HepG2 (cell line): Measurements from ENCODE around the gene OSBPL1A. TPM values are rescaled to one million over a fixed set of nuclear protein-coding genes. Genes with fewer than 3 reads are reported as not detected.

Source experiments
- ATAC-seq: fragments of 200-7000 bp; cut with Tn5 transposase; 3 replicates; pipeline ENCODE4 v1.9.1; 2020; ENCODE audit warnings: mild to moderate bottlenecking, moderate library complexity
- BruUV-seq: library from RNA; stranded (reverse); fragments of 400-500 nt; replicated peaks from 2 replicates; lab custom pipeline; 2021; lab: Mats Ljungman, UMichigan
- CTCF ChIA-PET: fragments of 300-600 bp; formaldehyde crosslinking; extraction: SDS; loops from one replicate; lab custom pipeline; 2021; ENCODE audit warnings: low total read pairs, inconsistent platforms, low intra/inter-chr PET ratio; lab: Yijun Ruan, JAX
- POLR2A ChIA-PET: fragments of 350-600 bp; sonication (Branson Sonifier 250); formaldehyde crosslinking; loops from one replicate; lab custom pipeline; 2020; ENCODE audit warnings: antibody characterized with exemption, inconsistent platforms; lab: Yijun Ruan, JAX
- DNase-seq: peaks from one replicate; pipeline ENCODE4 v3.0.0-alpha.2; 2015; ENCODE audit warnings: low spot score
- FAIRE-seq: peaks from 3 replicates; lab custom pipeline; 2011; peaks lifted over from hg19 to GRCh38; lab: Jason Lieb, UNC
- H2AFZ ChIP-seq: one replicate; pipeline ENCODE4 v1.6.1; 2011; ENCODE audit warnings: low read length, inconsistent platforms
- H3K27ac ChIP-seq: fragments of 300-600 bp; 3 replicates; pipeline ENCODE4 v1.8.0; 2011; ENCODE audit warnings: mixed run types, mild to moderate bottlenecking, mixed read lengths, low read length, inconsistent platforms; ENCODE audit not compliant: insufficient read depth; ENCODE audit errors: extremely low read length
- H3K27me3 ChIP-seq, 2 experiments: fragments of 200-600 bp in 1 of 2; 2 replicates in 1 of 2; 3 replicates in 1 of 2; pipeline versions ENCODE4 v1.6.0 to v1.8.0; 2011; ENCODE audit warnings: low read length in 2 of 2, mild to moderate bottlenecking in 2 of 2, moderate library complexity in 2 of 2, inconsistent platforms in 1 of 2; ENCODE audit not compliant: insufficient read depth in 2 of 2, control insufficient read depth in 1 of 2
- H3K36me3 ChIP-seq, 2 experiments: fragments of 200-600 bp in 1 of 2; replicated peaks in 1 of 2; 2 replicates in 1 of 2; 3 replicates in 1 of 2; pipeline versions ENCODE4 v1.5.1 to v1.8.0; 2011; ENCODE audit warnings: low read length in 2 of 2, inconsistent platforms in 1 of 2; ENCODE audit not compliant: insufficient read depth in 2 of 2, control insufficient read depth in 1 of 2
- H3K4me1 ChIP-seq: 2 replicates; pipeline ENCODE4 v1.5.1; 2012; ENCODE audit warnings: low read length, inconsistent platforms; ENCODE audit not compliant: insufficient read depth
- H3K4me2 ChIP-seq: 2 replicates; pipeline ENCODE4 v1.6.0; 2011; ENCODE audit warnings: low read depth, low read length, inconsistent platforms
- H3K4me3 ChIP-seq, 3 experiments: fragments of 200-600 bp in 1 of 3; sonication (generic), shearing (Covaris generic) in 1 of 3; replicated peaks in 1 of 3; 2 replicates each; pipeline ENCODE4 v1.5.1; 2011 to 2016; ENCODE audit warnings: low read length in 3 of 3, inconsistent platforms in 2 of 3, low read depth in 2 of 3, mild to moderate bottlenecking in 2 of 3, control low read depth in 1 of 3, mixed read lengths in 1 of 3; ENCODE audit not compliant: insufficient read depth in 1 of 3
- H3K79me2 ChIP-seq: one replicate; pipeline ENCODE4 v1.6.1; 2011; ENCODE audit warnings: low read length, inconsistent platforms; ENCODE audit not compliant: insufficient read depth
- H3K9ac ChIP-seq: 2 replicates; pipeline ENCODE4 v1.6.0; 2011; ENCODE audit warnings: mild to moderate bottlenecking, low read depth, low read length, inconsistent platforms; ENCODE audit not compliant: insufficient read depth
- H3K9me3 ChIP-seq: 2 replicates; pipeline ENCODE4 v1.5.1; 2012; ENCODE audit warnings: mild to moderate bottlenecking, low read length
- H4K20me1 ChIP-seq: 2 replicates; pipeline ENCODE4 v1.6.0; 2011; ENCODE audit warnings: inconsistent platforms, mild to moderate bottlenecking, low read length, moderate library complexity; ENCODE audit not compliant: insufficient read depth
- BCL6 ChIP-seq: IDR thresholded peaks from 2 replicates; pipeline ENCODE4 v1.6.1; 2016; ENCODE audit warnings: missing genetic modification reagents, missing compliant biosample characterization
- CBFB ChIP-seq: sonication (generic); formaldehyde crosslinking; IDR thresholded peaks from 2 replicates; pipeline ENCODE4 v1.4.0; 2020; ENCODE audit warnings: missing genetic modification reagents
- IRF2 ChIP-seq: IDR thresholded peaks from 2 replicates; pipeline ENCODE4 v1.6.1; 2018; ENCODE audit warnings: missing genetic modification reagents, missing compliant biosample characterization
- ISL2 ChIP-seq: sonication (generic); formaldehyde crosslinking; IDR thresholded peaks from 2 replicates; pipeline ENCODE4 v1.5.0; 2020; ENCODE audit warnings: missing genetic modification reagents
- KLF13 ChIP-seq: sonication (generic); formaldehyde crosslinking; IDR thresholded peaks from 2 replicates; pipeline ENCODE4 v1.4.0; 2020; ENCODE audit warnings: mild to moderate bottlenecking, missing genetic modification reagents
- NPAS2 ChIP-seq: sonication (generic); formaldehyde crosslinking; IDR thresholded peaks from 2 replicates; pipeline ENCODE4 v1.8.0; 2022; ENCODE audit warnings: mild to moderate bottlenecking, missing genetic modification reagents, borderline replicate concordance
- ZNF138 ChIP-seq: sonication (generic); formaldehyde crosslinking; IDR thresholded peaks from 2 replicates; pipeline ENCODE4 v1.5.0; 2020; ENCODE audit warnings: mild to moderate bottlenecking, low read depth, missing genetic modification reagents
- ZNF782 ChIP-seq: sonication (generic); formaldehyde crosslinking; IDR thresholded peaks from 2 replicates; pipeline ENCODE4 v1.4.0; 2020; ENCODE audit warnings: missing genetic modification reagents, mild to moderate bottlenecking, borderline replicate concordance
- WGBS: methylation state at CpG from one replicate; pipeline ENCODE4 v1.1.6; 2017; ENCODE audit warnings: low lambda C conversion rate; 5-methylcytosine and 5-hydroxymethylcytosine counted together
- in situ Hi-C: cut with HindIII; loops from 2 replicates; pipeline ENCODE4 v1.10.0; 2017; ENCODE audit warnings: low pct_unique_long_range_greater_than_20kb; ENCODE audit not compliant: extremely low pct_ligation_motif_present
- intact Hi-C: fragments of 100-400 bp; cut with micrococcal nuclease; formaldehyde crosslinking; loops from one replicate; pipeline ENCODE4 v1.10.0; 2022; ENCODE audit not compliant: unreplicated experiment
- polyA plus RNA-seq, 8 experiments: library from polyadenylated mRNA; depleted of rRNA in 3 of 8; stranded (reverse) in 7 of 8; unstranded in 1 of 8; fragments of >200 nt; fragmentation: Illumina TruSeq in 4 of 8; extraction: Trizol in 4 of 8; gene quantifications; 2 replicates each; pipeline versions ENCODE4 v1.2.1 to v1.2.3, GENCODE V29; 2011 to 2016; ENCODE audit warnings: low read depth in 4 of 8, missing spikeins in 1 of 8, mixed read lengths in 1 of 8; ENCODE audit not compliant: insufficient read depth in 1 of 8
- total RNA-seq, 5 experiments: library from RNA; depleted of rRNA; stranded (reverse); fragments of >200 nt; fragmentation: Illumina TruSeq; extraction: Trizol; gene quantifications; 2 replicates each; pipeline ENCODE4 v1.2.3, GENCODE V29; 2016; ENCODE audit warnings: low read depth in 1 of 5
- TF ChIP-seq, protein P1 (sequence below): sonication (generic); formaldehyde crosslinking; IDR thresholded peaks from 2 replicates; pipeline ENCODE4 v1.4.0; 2020; ENCODE audit warnings: missing genetic modification reagents
- TF ChIP-seq, protein P2 (sequence below): sonication (generic); formaldehyde crosslinking; IDR thresholded peaks from 2 replicates; pipeline ENCODE4 v1.4.0; 2020; ENCODE audit warnings: missing genetic modification reagents
- TF ChIP-seq, protein P3 (sequence below): fragments of 450-650 bp; IDR thresholded peaks from 2 replicates; pipeline ENCODE4 v1.6.1; 2017

Gene OSBPL1A
- total and polyA plus RNA-seq, 2 of the 13 experiments (the other 11 are each of a cell fraction or from before 2014, with no cell fraction given), result 0.02 TPM; not detected in 1

DNA sequence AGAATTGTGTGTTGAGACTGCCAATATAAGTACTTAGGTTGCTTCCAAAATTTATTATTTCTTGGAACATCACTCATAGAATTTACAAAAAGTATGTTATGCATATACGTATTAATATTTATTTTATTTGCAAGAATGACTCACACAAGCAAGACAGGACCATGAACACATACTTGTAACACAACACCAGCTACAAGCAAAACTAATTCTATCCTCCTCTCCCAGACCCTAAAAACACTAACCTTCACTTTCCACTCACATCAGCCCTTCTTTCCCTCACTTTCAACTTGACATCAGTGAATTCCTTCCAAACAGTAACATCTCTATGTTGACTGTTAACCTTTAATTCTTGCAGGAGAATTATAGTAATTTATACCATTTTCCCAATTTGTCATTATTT, 24.3 kb downstream of the OSBPL1A start:
- POLR2A ChIA-PET, result no interaction called here

DNA sequence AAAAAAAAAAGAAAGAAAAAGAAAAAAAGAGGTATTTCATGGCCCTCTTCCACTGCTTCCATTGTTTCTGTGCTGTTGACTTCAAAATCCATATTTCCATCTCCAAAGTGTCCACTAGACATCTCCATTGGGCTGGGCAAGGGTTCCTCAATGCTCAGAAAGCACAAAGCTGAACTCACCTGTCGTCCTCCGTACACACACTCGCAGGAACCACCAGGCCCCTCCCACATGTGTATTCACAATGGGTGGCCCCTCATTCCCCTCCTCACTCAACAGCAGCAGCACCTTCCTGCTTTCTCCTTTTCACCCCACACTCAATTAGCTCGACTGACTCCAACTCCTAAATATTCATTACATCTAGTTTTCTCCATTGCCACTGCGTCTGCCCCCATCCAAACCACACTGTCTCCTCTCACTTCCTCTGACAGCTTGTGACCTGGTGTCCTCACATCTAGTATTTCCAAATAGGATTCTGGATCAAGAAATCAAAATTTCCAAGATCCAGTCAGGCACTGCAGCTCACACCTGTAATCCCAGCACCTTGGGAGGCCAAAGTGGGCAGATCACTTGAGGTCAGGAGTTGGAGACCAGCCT, 25.2 kb downstream of the OSBPL1A start:
- POLR2A ChIA-PET, result no interaction called here
- Histone ChIP-seq H3K36me3 (no peaks in the 10 kb centered on the region), H3K4me1 (no peaks in the 10 kb centered on the region), H2AFZ (no peak overlapping the region), H3K79me2 (no peaks in the 10 kb centered on the region), H3K4me2 (no peak overlapping the region), H3K9me3 (no peaks in the 10 kb centered on the region), H3K4me3 (no peak overlapping the region), H3K27ac (no peak overlapping the region), H3K27me3 (peaks cover 0 to 9% of the 10 kb centered on the region in 2 experiments; a peak in 1 of 5 replicates), H3K9ac (no peak overlapping the region), H4K20me1 (no peaks in the 10 kb centered on the region)
- ATAC-seq (no peak), FAIRE-seq (no peak), DNase-seq (no peak)
- CTCF ChIA-PET, result no interaction called here
- 43% methylated on average over 5 of the region's 5 CpGs for WGBS
- no TSS peak for BruUV-seq
- in situ Hi-C loops, result loop anchor here (25.0 kb wide), 1 partner anchor 365 kb away; no protein-coding TSS in a partner anchor
- intact Hi-C loops, result no loop called here
- TF ChIP-seq ISL2 (no peak), IRF2 (CRISPR knock-in tag) (no peak), ZNF782 (CRISPR knock-in tag) (no peak)
- TF ChIP-seq, protein P1, sequence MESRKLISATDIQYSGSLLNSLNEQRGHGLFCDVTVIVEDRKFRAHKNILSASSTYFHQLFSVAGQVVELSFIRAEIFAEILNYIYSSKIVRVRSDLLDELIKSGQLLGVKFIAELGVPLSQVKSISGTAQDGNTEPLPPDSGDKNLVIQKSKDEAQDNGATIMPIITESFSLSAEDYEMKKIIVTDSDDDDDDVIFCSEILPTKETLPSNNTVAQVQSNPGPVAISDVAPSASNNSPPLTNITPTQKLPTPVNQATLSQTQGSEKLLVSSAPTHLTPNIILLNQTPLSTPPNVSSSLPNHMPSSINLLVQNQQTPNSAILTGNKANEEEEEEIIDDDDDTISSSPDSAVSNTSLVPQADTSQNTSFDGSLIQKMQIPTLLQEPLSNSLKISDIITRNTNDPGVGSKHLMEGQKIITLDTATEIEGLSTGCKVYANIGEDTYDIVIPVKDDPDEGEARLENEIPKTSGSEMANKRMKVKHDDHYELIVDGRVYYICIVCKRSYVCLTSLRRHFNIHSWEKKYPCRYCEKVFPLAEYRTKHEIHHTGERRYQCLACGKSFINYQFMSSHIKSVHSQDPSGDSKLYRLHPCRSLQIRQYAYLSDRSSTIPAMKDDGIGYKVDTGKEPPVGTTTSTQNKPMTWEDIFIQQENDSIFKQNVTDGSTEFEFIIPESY, result no peak
- TF ChIP-seq, protein P2, sequence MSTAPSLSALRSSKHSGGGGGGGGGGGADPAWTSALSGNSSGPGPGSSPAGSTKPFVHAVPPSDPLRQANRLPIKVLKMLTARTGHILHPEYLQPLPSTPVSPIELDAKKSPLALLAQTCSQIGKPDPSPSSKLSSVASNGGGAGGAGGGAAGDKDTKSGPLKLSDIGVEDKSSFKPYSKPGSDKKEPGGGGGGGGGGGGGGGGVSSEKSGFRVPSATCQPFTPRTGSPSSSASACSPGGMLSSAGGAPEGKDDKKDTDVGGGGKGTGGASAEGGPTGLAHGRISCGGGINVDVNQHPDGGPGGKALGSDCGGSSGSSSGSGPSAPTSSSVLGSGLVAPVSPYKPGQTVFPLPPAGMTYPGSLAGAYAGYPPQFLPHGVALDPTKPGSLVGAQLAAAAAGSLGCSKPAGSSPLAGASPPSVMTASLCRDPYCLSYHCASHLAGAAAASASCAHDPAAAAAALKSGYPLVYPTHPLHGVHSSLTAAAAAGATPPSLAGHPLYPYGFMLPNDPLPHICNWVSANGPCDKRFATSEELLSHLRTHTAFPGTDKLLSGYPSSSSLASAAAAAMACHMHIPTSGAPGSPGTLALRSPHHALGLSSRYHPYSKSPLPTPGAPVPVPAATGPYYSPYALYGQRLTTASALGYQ (CRISPR knock-in tag), result no peak
- TF ChIP-seq, protein P3, sequence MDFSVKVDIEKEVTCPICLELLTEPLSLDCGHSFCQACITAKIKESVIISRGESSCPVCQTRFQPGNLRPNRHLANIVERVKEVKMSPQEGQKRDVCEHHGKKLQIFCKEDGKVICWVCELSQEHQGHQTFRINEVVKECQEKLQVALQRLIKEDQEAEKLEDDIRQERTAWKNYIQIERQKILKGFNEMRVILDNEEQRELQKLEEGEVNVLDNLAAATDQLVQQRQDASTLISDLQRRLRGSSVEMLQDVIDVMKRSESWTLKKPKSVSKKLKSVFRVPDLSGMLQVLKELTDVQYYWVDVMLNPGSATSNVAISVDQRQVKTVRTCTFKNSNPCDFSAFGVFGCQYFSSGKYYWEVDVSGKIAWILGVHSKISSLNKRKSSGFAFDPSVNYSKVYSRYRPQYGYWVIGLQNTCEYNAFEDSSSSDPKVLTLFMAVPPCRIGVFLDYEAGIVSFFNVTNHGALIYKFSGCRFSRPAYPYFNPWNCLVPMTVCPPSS, result no peak

More for the DNA sequence above, 24.3 kb downstream of the OSBPL1A start:
- no peak for ATAC-seq
- Histone ChIP-seq H4K20me1 (no peaks in the 10 kb centered on the region), H3K27ac (no peak overlapping the region), H3K4me2 (no peak overlapping the region), H3K9ac (no peak overlapping the region), H3K4me1 (no peaks in the 10 kb centered on the region), H3K4me3 (no peak overlapping the region), H3K36me3 (no peaks in the 10 kb centered on the region), H3K9me3 (no peaks in the 10 kb centered on the region), H3K27me3 (peaks cover 0 to 9% of the 10 kb centered on the region in 2 experiments; a peak in 1 of 5 replicates)
- BruUV-seq, result no TSS peak
- in situ Hi-C loops, result loop anchor here (25.0 kb wide), 1 partner anchor 364 kb away; no protein-coding TSS in a partner anchor
- DNase-seq, result no peak
- 0% methylated on average over 1 of the region's 1 CpG for WGBS
- CTCF ChIA-PET, result no interaction called here
- TF ChIP-seq KLF13 (CRISPR knock-in tag) (no peak), BCL6 (no peak), CBFB (no peak), ZNF138 (CRISPR knock-in tag) (no peak), NPAS2 (CRISPR knock-in tag) (no peak)
- TF ChIP-seq, all 625 proteins: peak for 0
- no peak for FAIRE-seq
- Histone ChIP-seq H2AFZ (no peak overlapping the region), H3K79me2 (no peaks in the 10 kb centered on the region)
- intact Hi-C loops, result no loop called here
